NCI-H345 (cell line): ENCODE data around the gene BICDL2.
A peak's percentile ranks its signal among the peaks of the same experiment; 100 is the strongest.
"Not testable (repeated sequence)": the region's sequence is repeated elsewhere in the genome, so short reads cannot be mapped to it uniquely, and the experiment has no call there.

Experiments
- DNase-seq: peaks from one replicate; lab custom pipeline; 2025; lab: John Stamatoyannopoulos, UW

Gene BICDL2

DNA sequence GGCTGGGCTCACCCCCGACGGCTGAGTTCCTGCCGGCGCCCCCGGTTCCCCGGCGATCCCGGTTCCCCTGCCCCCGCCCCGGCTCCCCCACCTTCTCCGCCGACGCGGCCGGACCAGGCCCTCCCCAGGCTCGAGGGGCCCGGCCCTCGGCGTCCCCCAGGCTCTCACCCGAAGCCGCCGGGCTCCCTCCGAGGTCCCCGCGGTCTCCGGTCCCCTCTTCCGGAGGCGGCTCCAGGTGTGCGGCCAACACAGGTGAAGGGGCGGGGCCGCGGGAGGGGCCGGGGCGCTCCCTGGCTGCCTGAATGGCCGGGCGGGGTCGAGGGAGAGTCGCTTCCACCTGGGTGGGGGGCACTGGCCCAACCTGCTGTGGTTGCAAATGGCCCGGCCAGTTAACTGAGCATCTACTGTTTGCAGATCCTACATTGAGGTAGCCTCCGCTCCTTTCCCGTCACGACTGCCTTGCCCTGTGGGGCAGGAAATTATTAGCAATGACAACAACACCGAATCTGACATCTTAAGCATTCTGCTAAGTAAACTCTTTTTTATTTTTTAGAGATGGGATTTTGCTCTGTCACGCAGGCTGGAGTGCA is at the start of gene BICDL2:
TSS of gene BICDL2 (minus strand) at position 219 of the 590 bp plus-strand sequence. CDS start 1,448 bp downstream, outside the sequence.
- peak; percentile 16 for DNase-seq

DNA sequence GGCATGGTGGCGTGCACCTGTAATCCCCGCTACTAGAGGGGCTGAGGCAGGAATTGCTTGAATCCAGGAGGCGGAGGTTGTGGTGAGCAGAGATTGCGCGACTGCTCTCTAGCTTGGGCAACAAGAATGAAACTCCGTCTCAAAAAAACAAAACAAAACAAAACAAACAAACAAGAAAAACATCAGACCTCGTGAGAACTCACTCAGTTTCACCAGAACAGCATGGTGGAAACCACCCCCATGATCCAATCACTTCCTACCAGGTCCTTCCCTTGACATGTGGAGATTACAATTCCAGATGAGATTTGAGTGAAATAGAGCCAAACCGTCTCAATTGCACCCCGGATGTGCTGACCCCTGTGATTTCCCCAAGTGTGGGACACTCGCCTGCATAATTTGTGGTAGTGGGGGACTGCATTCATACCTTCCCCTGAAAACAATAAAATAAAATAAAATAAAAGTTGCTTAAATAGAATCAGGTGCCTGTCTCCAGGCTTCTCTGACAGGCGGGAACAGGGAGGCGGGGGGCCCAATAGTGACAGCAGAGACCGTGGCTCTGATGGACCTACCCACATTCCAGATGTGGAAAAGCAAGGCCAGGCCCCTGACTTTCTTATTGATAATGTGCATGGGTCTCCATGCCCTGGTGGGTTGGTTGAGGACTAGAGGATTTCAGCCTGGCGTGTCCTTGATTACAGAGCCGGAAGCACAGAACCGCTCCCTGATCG is 49.3 kb upstream of the BICDL2 start:
- DNase-seq, result no peak

- no peak for DNase-seq
Measured at GRCh38 chr16:3084969-3085670, 48.4 kb upstream of the BICDL2 start.

- DNase-seq, result no peak
Measured at GRCh38 chr16:3084491-3084890, 47.7 kb upstream of the BICDL2 start.

- DNase-seq, result not testable (repeated sequence)
Measured at GRCh38 chr16:3083408-3083807, 46.7 kb upstream of the BICDL2 start.

- not testable (repeated sequence) for DNase-seq
Measured at GRCh38 chr16:3081957-3082356, 45.2 kb upstream of the BICDL2 start.

- DNase-seq, result no peak
Measured at GRCh38 chr16:3080024-3080423, 43.3 kb upstream of the BICDL2 start.

DNA sequence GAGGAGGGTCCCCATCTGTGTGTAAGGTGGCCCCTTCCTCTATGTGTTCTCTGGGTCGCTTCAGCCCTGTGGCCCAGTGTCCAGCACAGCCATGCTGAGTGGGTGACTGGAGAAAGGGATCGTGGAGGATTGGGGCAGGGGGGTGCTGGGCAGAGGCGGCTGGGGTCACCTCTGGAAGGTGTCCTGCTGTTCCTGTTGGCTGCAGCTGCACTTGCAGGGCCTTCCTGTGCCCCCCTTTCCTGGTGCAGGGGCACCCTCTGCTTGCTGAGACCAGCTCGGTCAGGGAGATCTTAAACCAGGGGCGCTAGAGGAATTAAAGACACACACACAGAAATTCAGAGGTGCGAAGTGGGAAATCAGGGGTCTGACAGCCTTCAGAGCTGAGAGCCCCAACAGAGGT is 39.8 kb upstream of the BICDL2 start:
- no peak for DNase-seq

DNA sequence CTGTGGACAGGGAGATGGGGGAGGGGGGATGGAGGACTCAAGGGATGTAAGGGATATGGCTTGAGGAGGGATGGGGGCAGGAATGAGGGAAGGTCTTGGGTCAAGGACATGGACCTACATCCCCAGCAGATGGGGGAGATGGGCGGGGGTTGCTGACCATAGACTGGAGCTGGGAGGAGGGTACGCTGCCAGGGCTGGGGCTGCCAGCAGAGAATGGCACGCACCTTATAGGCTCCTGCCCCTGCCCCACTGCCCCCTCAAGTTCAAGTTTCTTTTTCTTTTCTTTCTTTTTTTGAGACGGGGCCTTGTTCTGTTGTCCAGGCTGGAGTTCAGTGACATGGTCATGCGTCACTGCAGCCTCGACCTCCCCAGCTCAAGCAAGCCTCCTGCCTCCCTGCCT is 39.2 kb upstream of the BICDL2 start:
- DNase-seq, result not testable (repeated sequence)

- DNase-seq, result no peak
Measured at GRCh38 chr16:3075523-3075915, 38.8 kb upstream of the BICDL2 start.

- no peak for DNase-seq
Measured at GRCh38 chr16:3074860-3075522, 38.2 kb upstream of the BICDL2 start.

GRCh38 chr16:3073448-3073847 is 36.7 kb upstream of the BICDL2 start:
- DNase-seq, result no peak

DNA sequence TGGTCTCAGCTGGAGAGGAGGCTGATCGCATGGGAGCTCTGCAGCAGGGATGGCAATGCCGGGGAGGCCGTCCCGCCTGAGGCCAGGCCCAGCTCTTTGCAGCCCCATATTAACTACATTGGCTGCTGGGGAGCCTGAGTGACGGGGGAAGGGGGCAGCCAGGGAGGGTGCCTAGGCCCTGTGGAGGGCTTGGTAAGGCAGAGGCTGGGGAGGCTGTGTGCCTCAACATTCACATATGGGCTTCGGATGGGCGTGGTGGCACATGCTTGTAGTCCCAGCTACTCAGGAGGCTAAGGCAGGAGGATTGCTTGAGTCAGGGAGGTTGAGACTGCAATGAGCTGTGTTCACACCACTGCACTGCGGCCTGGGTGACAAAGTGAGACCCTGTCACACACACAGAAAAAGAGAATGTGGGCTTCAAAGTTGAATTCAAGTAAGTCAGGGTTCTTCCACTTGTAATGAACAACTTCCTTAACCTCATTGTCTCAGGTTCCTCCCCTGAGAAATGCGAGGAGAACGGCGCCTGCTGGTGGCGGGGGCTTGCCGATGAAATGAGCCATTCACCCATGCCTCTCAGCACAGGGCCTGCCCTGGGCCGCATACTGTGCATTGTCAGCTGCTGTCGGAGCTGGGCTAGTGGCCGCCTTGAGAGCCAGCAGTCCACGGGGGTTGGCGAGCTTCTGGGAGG is 36.0 kb upstream of the BICDL2 start:
- DNase-seq, result not testable (repeated sequence)

DNA sequence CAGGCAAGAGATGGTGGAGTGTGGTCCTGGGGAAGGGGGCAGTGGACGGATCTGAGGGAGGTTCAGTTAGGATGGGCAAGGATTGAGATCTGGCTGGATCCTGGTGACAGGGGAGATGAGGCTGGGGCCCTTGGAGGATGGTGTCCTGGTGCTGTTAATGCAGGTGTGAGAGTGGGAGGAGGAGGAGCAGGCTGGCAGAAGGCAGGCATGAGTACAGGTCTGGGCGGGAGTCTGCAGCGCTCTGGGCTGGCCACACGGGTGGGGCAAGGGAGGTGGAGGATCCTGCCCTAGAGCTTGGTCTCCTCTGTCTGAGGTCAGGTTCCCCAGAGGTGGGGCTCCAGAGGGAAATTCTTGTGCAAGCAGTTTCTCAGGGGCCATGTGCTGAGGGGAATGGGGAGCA is 35.4 kb upstream of the BICDL2 start:
- DNase-seq, result not testable (repeated sequence)

- DNase-seq, result no peak
Measured at GRCh38 chr16:3071655-3072054, 34.9 kb upstream of the BICDL2 start.

DNA sequence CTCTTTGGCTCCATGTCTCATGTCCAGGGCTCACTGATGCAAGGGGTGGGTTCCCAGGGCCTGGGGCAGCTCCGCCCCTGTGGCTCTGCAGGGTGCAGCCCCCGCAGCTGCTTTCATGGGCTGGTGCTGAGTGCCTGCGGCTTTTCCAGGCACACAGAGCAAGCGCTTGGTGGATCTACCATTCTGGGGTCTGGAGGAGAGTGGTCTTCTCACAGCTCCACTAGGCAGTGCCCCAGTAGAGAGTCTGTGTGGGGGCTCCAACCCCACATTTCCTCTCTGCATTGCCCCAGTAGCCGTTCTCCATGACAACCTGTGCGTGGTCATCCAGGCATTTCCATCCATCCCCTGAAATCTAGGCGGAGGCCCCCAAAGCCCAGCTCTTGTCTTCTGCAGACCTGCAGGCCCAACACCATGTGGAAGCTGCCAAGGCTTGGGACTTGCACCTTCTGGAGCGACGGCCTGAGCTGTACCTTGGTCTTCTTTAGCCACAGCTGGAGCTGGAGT is 33.9 kb upstream of the BICDL2 start:
- DNase-seq, result no peak

DNA sequence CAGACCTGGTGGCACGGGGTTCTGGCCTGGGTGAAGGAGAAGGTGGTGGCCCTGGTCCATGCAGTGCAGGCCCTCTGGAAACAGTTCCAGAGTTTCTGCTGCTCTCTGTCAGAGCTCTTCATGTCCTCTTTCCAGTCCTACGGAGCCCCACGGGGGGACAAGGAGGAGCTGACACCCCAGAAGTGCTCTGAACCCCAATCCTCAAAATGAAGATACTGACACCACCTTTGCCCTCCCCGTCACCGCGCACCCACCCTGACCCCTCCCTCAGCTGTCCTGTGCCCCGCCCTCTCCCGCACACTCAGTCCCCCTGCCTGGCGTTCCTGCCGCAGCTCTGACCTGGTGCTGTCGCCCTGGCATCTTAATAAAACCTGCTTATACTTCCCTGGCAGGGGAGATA is 32.4 kb upstream of the BICDL2 start:
- not testable (repeated sequence) for DNase-seq

DNA sequence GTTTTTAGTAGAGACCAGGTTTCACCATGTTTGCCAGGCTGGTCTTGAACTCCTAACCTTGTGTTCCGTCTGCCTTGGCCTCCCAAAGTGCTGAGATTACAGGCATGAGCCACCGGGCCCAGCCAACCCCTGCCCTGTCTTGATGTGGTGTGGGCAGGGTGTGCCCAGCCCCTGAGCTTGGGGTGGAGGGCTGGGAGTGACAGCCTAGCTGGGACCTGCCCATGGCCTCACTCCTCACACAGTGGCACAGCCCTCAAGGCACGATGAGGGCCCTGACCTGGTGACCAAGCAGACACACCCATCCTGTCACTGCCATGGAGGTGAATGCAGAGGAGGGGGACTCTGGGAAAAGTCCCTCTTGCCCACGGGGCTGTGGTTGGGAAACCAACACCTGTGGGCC is 31.7 kb upstream of the BICDL2 start:
- DNase-seq, result no peak

DNA sequence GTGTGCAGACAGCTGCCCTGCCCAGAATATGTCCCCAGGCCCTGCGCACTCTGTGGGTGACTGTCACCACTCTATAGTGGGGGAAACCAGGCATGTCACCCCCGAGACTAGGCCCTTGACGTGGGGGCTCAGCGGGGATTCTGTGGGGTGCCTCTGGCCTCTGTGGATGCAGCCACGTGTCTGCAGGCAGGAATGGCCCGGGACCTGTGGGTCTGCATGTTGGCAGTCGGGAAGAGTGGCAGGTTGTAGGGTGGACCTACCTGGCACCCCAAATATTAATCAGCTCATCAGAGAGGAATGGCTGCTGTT is 29.6 kb upstream of the BICDL2 start:
- no peak for DNase-seq

- no peak for DNase-seq
Measured at GRCh38 chr16:3065742-3066439, 29.1 kb upstream of the BICDL2 start.

DNA sequence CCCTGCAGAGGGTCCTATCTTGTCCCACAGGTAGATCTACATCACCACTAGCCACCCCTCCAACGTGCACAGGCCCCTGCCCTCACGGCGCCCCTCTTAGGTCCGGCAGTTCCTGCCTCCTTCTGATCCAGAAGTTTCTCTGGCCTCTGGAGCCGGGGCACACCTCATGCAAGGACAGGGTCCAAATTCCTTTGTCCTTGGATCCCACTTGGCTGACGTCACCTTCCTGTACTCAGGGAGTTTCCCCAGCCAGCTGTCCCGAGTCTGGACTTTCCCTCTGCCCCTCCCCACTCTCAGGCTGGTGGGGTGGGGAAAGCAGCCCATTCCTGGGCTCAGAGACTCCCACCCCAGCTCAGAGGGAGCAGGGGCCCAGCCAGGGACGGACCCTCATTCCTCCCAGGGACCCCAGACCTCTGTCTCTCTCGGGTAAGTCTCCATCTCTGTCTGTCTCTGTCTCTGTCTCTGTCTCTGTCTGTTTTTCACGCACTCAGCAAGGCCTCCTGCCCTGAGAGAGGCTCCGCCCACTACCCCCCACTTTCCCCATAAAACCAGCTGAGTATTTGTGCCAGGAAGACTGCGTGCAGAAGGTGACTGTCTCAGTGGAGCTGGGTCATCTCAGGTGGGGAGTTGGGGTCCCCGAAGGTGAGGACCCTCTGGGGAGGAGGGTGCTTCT is 28.5 kb upstream of the BICDL2 start, which contains the start of gene IL32:
TSS of gene IL32 (plus strand) at position 572 of the 673 bp plus-strand sequence. CDS start 172 bp downstream, outside the sequence.
- DNase-seq, result no peak
